HG03575 (cell line): Measurements from ENCODE around the gene MICAL3.

Source experiments
- ATAC-seq: cut with Tn5 transposase; IDR thresholded peaks from one replicate; pipeline ENCODE4 v1.9.1; 2021; ENCODE audit not compliant: unreplicated experiment, insufficient number of reproducible peaks, low FRiP score; ENCODE audit errors: extremely low read depth

The MICAL3 gene

GRCh38 chr22:17925431-17925841 is 98.9 kb downstream of the MICAL3 start:
- no peak for ATAC-seq

GRCh38 chr22:17924735-17925364 is 99.5 kb downstream of the MICAL3 start:
- ATAC-seq, result no peak

- ATAC-seq, result no peak
These were observed 100.3 kb downstream of the MICAL3 start for GRCh38 chr22:17924076-17924475.

GRCh38 chr22:17922925-17923903 is 101.1 kb downstream of the MICAL3 start:
- no peak for ATAC-seq

GRCh38 chr22:17921871-17922821 is 102.2 kb downstream of the MICAL3 start:
- no peak for ATAC-seq

GRCh38 chr22:17920992-17921650 is 103.2 kb downstream of the MICAL3 start:
- ATAC-seq, result no peak

DNA sequence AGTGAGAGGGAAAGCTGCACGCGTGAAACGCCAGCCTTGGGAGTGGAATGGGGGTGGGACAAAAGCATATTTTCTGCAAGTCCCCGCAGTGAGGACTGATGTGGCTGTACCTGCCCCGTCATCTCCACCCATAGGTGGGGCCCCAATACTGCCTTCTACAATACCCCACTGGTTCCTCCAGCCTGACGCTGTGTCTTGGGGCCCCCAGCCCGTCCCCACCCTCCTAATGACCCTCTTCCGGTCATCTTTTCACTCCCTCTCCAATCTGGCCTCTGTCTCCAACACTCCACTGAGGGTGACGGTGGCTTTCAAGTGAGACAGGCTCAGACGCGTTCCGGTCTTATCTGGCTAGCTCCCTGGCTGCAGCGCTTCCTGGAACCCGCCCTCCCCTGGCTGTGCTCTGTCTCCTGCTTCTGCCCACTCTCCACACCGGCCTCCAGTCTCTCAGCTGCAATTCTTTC is 104.2 kb downstream of the MICAL3 start:
- ATAC-seq, result no peak

DNA sequence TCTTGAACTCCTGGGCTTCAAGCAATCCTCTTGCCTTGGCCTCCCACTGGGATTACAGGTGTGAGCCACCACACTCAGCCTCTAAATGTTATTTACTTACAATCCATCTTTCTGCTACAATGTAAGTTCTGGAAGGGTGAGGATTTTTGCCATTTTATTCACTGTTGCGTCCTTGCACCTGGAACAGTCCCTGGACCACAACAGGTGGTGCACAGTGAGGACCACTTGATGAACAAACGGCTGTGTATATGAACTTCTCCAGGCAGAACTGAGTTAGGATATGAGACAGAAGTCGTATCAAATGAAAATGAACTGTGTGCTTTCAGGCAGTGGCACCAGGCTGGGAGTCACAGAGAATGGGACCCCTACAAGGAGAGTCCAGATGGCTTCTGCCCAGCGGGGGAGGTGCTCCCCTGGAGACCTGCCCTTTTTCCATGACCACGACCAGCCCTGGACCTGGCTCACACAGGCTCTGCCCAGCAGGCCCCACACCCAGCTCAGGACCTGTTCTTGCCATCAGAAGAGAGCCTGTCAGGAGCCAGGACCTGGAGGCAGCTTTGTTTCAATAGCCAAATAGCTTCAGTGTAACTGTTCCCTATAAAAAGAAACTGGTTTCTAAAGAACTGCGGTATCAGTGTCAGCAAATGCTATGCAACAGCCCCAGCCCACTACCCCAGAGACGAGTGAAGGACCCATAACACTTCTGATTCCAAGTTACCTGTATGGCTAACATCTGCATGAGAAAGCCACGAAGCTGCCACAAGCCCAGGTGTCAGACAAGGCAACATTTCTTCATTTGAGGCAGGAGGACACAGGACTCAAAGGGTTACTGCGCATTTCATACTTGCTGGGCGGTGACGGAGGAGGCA is 104.9 kb downstream of the MICAL3 start:
- ATAC-seq, result no peak

DNA sequence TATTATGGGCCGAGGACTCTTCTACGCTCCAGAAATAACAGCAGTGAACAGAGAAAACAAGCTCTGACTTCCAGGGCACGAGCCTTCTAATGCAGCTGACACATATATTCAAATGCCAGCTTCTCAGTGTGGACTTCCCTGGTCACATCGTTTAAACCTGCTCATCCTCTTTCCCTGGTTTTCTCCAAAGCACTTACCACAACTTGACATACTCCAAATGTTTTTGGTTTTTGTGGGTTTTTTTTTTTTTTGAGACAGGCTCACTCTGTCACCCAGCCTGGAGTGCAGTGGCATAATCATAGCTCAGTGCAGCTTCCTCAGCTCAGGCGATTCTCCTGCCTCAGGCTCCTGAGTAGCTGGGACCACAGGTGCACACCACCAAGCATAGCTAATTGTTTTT is 105.5 kb downstream of the MICAL3 start:
- ATAC-seq, result no peak

- no peak for ATAC-seq
These were observed 106.8 kb downstream of the MICAL3 start for GRCh38 chr22:17917490-17917983.

DNA sequence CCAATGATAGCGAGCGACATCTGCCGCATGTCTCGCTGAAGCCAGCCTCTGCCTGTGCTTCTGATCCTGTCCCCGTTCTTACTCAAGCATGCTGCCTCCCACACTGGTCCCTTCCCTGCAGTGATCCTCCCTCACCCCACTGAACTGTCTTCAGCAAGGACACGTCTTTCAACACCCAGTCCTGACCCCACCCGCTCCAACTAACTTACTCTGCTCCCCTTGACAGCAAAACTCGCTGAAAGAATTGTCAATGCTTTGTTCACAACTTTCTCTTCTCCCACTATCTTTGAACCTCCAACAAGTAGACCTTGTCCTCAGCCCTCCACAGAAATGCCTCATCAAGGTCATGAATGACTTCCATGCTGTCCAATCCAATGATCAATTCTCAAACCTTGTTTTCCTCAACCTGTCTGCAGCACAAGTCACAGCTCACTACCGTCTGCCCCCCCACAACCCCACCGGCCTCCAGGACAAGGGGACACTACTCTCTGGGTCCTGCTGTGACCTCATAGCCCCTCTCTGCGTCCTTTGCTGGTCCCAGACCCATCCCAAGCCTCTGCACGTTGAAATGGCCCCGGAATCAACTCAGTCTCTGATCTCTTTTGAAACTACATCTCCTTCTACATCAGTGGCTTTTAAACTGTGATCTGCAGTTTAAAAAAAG is 108.0 kb downstream of the MICAL3 start:
- ATAC-seq, result no peak

GRCh38 chr22:17915676-17916075 is 108.7 kb downstream of the MICAL3 start:
- ATAC-seq, result no peak

DNA sequence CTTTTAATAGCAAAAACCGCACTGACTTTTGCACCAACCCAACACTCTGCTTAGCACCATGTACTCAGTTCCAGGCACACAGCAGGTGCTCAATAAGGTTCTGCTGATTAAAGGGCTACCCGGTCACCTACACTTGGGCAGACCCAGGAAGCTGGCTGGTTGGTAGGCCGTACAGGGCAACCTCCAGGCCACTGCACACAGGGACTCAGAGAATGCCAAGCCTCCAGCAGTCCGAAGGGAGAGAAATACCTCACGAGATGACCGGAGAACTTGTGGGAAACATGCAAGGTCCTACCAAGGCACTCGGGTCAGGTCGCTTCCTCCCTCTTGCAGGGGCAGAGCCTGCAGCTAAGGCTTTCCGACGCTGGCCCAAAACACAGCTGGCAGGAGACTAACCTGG is 109.2 kb downstream of the MICAL3 start:
- no peak for ATAC-seq

DNA sequence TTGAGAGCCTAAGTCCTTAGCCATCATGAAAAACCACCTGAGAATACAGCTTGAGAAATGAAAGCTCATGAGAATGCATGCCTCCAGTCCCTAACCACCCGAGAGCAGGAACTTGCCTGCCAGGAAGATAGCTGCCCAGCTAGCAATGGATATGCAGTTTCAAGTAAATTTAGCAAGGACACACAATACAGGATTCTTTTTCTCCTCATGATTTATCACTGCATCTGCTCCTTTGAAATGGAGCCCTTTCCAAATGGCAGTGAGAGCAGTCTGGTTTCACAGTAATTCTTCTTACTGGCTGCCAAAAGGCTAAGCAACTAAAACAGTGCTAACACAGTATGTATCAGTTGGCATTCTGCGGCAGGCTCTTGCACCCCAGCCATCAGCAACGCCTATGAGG is 109.9 kb downstream of the MICAL3 start:
- no peak for ATAC-seq

DNA sequence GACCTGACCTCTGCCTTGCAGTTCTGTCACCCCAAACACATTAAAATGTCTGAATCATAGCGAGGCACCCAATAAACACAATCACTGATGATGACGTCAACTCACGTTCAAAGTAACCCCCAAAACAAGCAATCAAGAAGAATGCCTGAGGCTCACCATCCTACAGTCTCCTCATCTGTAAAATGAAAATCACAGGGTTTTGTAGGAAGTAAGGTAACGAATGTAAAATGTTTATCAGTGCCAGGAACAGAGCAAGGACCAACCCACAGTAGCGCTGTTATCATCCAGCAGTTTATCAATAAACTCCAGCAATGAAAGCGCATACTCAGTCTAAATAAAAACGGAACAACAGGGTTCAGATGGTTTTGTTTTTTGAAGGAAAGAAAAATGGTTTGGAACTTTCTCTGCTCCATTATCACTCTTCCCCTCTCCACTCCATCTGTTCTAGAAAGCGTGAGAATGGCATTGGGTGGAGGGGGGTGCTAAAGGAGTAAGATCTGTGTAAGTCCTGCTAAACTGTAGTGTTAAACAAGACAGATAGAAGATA is 110.5 kb downstream of the MICAL3 start:
- no peak for ATAC-seq

- ATAC-seq, result no peak
These were observed 111.2 kb downstream of the MICAL3 start for GRCh38 chr22:17912945-17913721.
